GM23338 (cell line): ENCODE data around the gene TFPI. TPM values are rescaled to one million over a fixed set of nuclear protein-coding genes. Genes with fewer than 3 reads are reported as not detected.

Experiments used
- ATAC-seq: fragments of 200-7000 bp; cut with Tn5 transposase; 3 replicates; pipeline ENCODE4 v1.9.1; 2020
- DNase-seq: peaks from one replicate; pipeline ENCODE4 v3.0.0-alpha.2; 2015; ENCODE audit warnings: low spot score
- H2AFZ ChIP-seq: fragments of 200-600 bp; sonication (generic); 2 replicates; pipeline ENCODE4 v1.8.0; 2016; ENCODE audit warnings: antibody characterized with exemption, mild to moderate bottlenecking, moderate library complexity
- H3F3A ChIP-seq: fragments of 200-600 bp; sonication (generic); replicated peaks from 2 replicates; pipeline ENCODE4 v1.8.0; 2017; ENCODE audit warnings: antibody characterized with exemption, mixed run types, low read depth
- H3K27ac ChIP-seq: fragments of 200-600 bp; sonication (generic); 2 replicates; pipeline ENCODE4 v1.6.1; 2016; ENCODE audit warnings: low read depth
- H3K27me3 ChIP-seq: fragments of 200-600 bp; sonication (generic); 2 replicates; pipeline ENCODE4 v1.8.0; 2016; ENCODE audit warnings: mild to moderate bottlenecking, mixed run types, moderate library complexity; ENCODE audit not compliant: insufficient read depth
- H3K36me3 ChIP-seq: fragments of 200-600 bp; sonication (generic); 2 replicates; pipeline ENCODE4 v1.8.0; 2016; ENCODE audit warnings: mild to moderate bottlenecking; ENCODE audit not compliant: insufficient read depth
- H3K4me1 ChIP-seq: fragments of 200-600 bp; sonication (generic); 2 replicates; pipeline ENCODE4 v1.8.0; 2016; ENCODE audit warnings: mild to moderate bottlenecking, moderate library complexity; ENCODE audit not compliant: insufficient read depth
- H3K4me2 ChIP-seq: fragments of 200-600 bp; sonication (generic); 2 replicates; pipeline ENCODE4 v1.7.1; 2017; ENCODE audit warnings: mixed run types
- H3K4me3 ChIP-seq: fragments of 200-600 bp; sonication (generic); 2 replicates; pipeline ENCODE4 v1.6.1; 2016; ENCODE audit warnings: mixed run types
- H3K79me2 ChIP-seq: fragments of 200-600 bp; sonication (generic); replicated peaks from 2 replicates; pipeline ENCODE4 v1.8.0; 2017; ENCODE audit warnings: mild to moderate bottlenecking; ENCODE audit not compliant: insufficient read depth
- H3K9me2 ChIP-seq: fragments of 200-600 bp; sonication (generic); 2 replicates; pipeline ENCODE4 v1.8.0; 2017; ENCODE audit not compliant: insufficient read depth
- H4K20me1 ChIP-seq: fragments of 200-600 bp; sonication (generic); replicated peaks from 2 replicates; pipeline ENCODE4 v1.8.0; 2017; ENCODE audit warnings: mild to moderate bottlenecking; ENCODE audit not compliant: insufficient read depth
- H3K27ac Mint-ChIP-seq: 2 replicates; pipeline ENCODE4 v1.8.0; 2020; ENCODE audit warnings: inconsistent platforms, mild to moderate bottlenecking, moderate library complexity, mixed read lengths
- H3K27me3 Mint-ChIP-seq: 3 replicates; pipeline ENCODE4 v1.8.0; 2022; ENCODE audit warnings: low read depth, mild to moderate bottlenecking, moderate library complexity, mixed read lengths, inconsistent platforms; ENCODE audit not compliant: insufficient read depth, poor library complexity
- H3K36me3 Mint-ChIP-seq: 3 replicates; pipeline ENCODE4 v1.8.0; 2021; ENCODE audit warnings: low read depth, mild to moderate bottlenecking, inconsistent platforms, moderate library complexity, mixed read lengths
- H3K4me1 Mint-ChIP-seq: 3 replicates; pipeline ENCODE4 v1.8.0; 2020; ENCODE audit warnings: mild to moderate bottlenecking, inconsistent platforms, mixed read lengths
- H3K4me3 Mint-ChIP-seq: 3 replicates; pipeline ENCODE4 v1.8.0; 2021; ENCODE audit warnings: moderate library complexity, mild to moderate bottlenecking, inconsistent platforms, mixed read lengths
- H3K9me3 Mint-ChIP-seq: 3 replicates; pipeline ENCODE4 v1.8.0; 2020; ENCODE audit warnings: moderate library complexity, mild to moderate bottlenecking, inconsistent platforms, mixed read lengths
- CREB1 ChIP-seq: fragments of 250-450 bp; sonication (Bioruptor Pico); IDR thresholded peaks from 2 replicates; pipeline ENCODE4 v1.5.0; 2020; ENCODE audit warnings: low read depth, mild to moderate bottlenecking, moderate library complexity
- CTCF ChIP-seq, 2 experiments: fragments of 200-600 bp in 1 of 2; sonication (generic) in 1 of 2; conservative IDR thresholded peaks; 2 replicates each; pipeline versions ENCODE4 v1.5.1 to v1.6.1; 2016 to 2017; ENCODE audit warnings: antibody characterized with exemption in 2 of 2, low read depth in 2 of 2, mild to moderate bottlenecking in 2 of 2, moderate library complexity in 1 of 2
- ETS1 ChIP-seq: IDR thresholded peaks from 2 replicates; pipeline ENCODE4 v1.6.1; 2016; ENCODE audit warnings: antibody characterized with exemption
- EZH2 ChIP-seq: fragments of 200-600 bp; sonication (generic); IDR thresholded peaks from one replicate; pipeline ENCODE4 v1.8.0; 2017; ENCODE audit warnings: antibody characterized with exemption, mild to moderate bottlenecking, low read depth; ENCODE audit not compliant: unreplicated experiment
- EZH2phosphoT487 ChIP-seq: fragments of 200-600 bp; sonication (generic); IDR thresholded peaks from one replicate; pipeline ENCODE4 v1.8.1; 2018; ENCODE audit warnings: antibody characterized with exemption; ENCODE audit not compliant: unreplicated experiment
- JUNB ChIP-seq: IDR thresholded peaks from one replicate; pipeline ENCODE4 v1.6.1; 2016; ENCODE audit warnings: antibody characterized with exemption; ENCODE audit not compliant: unreplicated experiment
- NANOG ChIP-seq: IDR thresholded peaks from 2 replicates; pipeline ENCODE4 v1.6.1; 2016; ENCODE audit warnings: antibody characterized with exemption, borderline replicate concordance
- POLR2AphosphoS5 ChIP-seq: IDR thresholded peaks from 2 replicates; pipeline ENCODE4 v1.6.1; 2016; ENCODE audit warnings: antibody characterized with exemption, low read depth
- REST ChIP-seq: IDR thresholded peaks from one replicate; pipeline ENCODE4 v1.6.1; 2018; ENCODE audit warnings: antibody characterized with exemption; ENCODE audit not compliant: unreplicated experiment
- STAT1 ChIP-seq: IDR thresholded peaks from one replicate; pipeline ENCODE4 v1.6.1; 2016; ENCODE audit warnings: antibody characterized with exemption; ENCODE audit not compliant: unreplicated experiment
- ZNF114 ChIP-seq: fragments of 250-450 bp; sonication (Bioruptor Pico); IDR thresholded peaks from 2 replicates; pipeline ENCODE4 v1.5.0; 2020; ENCODE audit warnings: mild to moderate bottlenecking, moderate library complexity
- ZNF331 ChIP-seq: fragments of 250-450 bp; sonication (Bioruptor Pico); IDR thresholded peaks from 2 replicates; pipeline ENCODE4 v1.5.0; 2020; ENCODE audit warnings: low read depth, mild to moderate bottlenecking, moderate library complexity
- ZNF462 ChIP-seq: fragments of 250-450 bp; sonication (Bioruptor Pico); IDR thresholded peaks from 2 replicates; pipeline ENCODE4 v1.5.0; 2020; ENCODE audit warnings: mild to moderate bottlenecking, moderate library complexity
- polyA plus RNA-seq: library from polyadenylated mRNA; unstranded; fragments of >200 nt; fragmentation: Nextera tagmentation; extraction: Ambion mirVana; gene quantifications from 2 replicates; pipeline ENCODE4 v1.2.1, GENCODE V29; 2016
- total RNA-seq: library from RNA; depleted of rRNA; stranded (reverse); fragments of >200 nt; shearing (Covaris generic); gene quantifications from 2 replicates; pipeline ENCODE4 v1.2.3, GENCODE V29; 2014

The TFPI gene
- total and polyA plus RNA-seq, 2 experiments from 2014 or later: 1.8 to 1.9 TPM

GRCh38 chr2:187544371-187545080 lies 9.7 kb downstream of the TFPI start:
- H3F3A ChIP-seq: no peaks in the 10 kb centered on the region
- H4K20me1 ChIP-seq: no peaks in the 10 kb centered on the region
- H2AFZ ChIP-seq: peak overlapping the region; percentile 16; the same call in 1 of the 2 replicates
- Mint-ChIP-seq H3K9me3 (no peaks in the 10 kb centered on the region), H3K27ac (no peak overlapping the region), H3K4me1 (peaks cover 20% of the 10 kb centered on the region), H3K36me3 (no peaks in the 10 kb centered on the region), H3K4me3 (no peak overlapping the region), H3K27me3 (no peaks in the 10 kb centered on the region)
- H3K27ac ChIP-seq: 0 out of 2 replicates have a peak overlapping the region, but pooled peaks have one; percentile 12
- no peak for ATAC-seq
- no peak for DNase-seq
- H3K9me2 ChIP-seq: no peaks in the 10 kb centered on the region
- no peak overlapping the region for H3K4me2 ChIP-seq
- no peaks in the 10 kb centered on the region for H3K36me3 ChIP-seq
- TF ChIP-seq NANOG (no peak), ZNF462 (CRISPR knock-in tag) (no peak), JUNB (no peak), EZH2 (no peak), EZH2phosphoT487 (no peak), CTCF (conservative IDR thresholded peaks at IDR 0.05; ENCODE audit: low read depth in 2 of 2) (no peak), ZNF331 (no peak), ZNF114 (CRISPR knock-in tag) (no peak), CREB1 (CRISPR knock-in tag) (no peak), STAT1 (no peak), REST (no peak), ETS1 (no peak), POLR2AphosphoS5 (no peak)
- H3K4me1 ChIP-seq: peaks cover 21% of the 10 kb centered on the region
- H3K27me3 ChIP-seq: no peaks in the 10 kb centered on the region
- H3K4me3 ChIP-seq: no peak overlapping the region
- no peaks in the 10 kb centered on the region for H3K79me2 ChIP-seq
